A673 (cell line): ENCODE measurements around the gene PBX1. TPM values are rescaled to one million over a fixed set of nuclear protein-coding genes. Genes with fewer than 3 reads are reported as not detected.

Source experiments
- BruUV-seq: library from RNA; stranded (reverse); fragments of 400-500 nt; replicated peaks from 2 replicates; lab custom pipeline; 2021; lab: Mats Ljungman, UMichigan
- CTCF ChIA-PET: fragments of 300-600 bp; sonication (Branson Sonifier 250); formaldehyde crosslinking; loops from one replicate; lab custom pipeline; 2022; ENCODE audit warnings: antibody characterized with exemption; lab: Charles Lee
- POLR2A ChIA-PET: fragments of 300-600 bp; sonication (Branson Sonifier 250); formaldehyde crosslinking; loops from one replicate; lab custom pipeline; 2022; ENCODE audit warnings: antibody characterized with exemption; ENCODE audit not compliant: low non-redundant PET; lab: Charles Lee
- DNase-seq: peaks from one replicate; pipeline ENCODE4 v3.0.0-alpha.2; 2015; ENCODE audit warnings: low spot score
- H3K27ac ChIP-seq: fragments of 200-600 bp; sonication (generic); 2 replicates; pipeline ENCODE4 v1.5.1; 2016; ENCODE audit warnings: mixed run types, low read depth, mild to moderate bottlenecking, mixed read lengths, antibody characterized with exemption, low read length; ENCODE audit not compliant: poor library complexity, severe bottlenecking
- H3K27me3 ChIP-seq: fragments of 200-600 bp; sonication (generic); replicated peaks from 2 replicates; pipeline ENCODE4 v1.6.1; 2017; ENCODE audit warnings: mixed run types, low read depth, mild to moderate bottlenecking, mixed read lengths, antibody characterized with exemption, low read length; ENCODE audit not compliant: insufficient read depth, poor library complexity
- H3K36me3 ChIP-seq: fragments of 200-600 bp; sonication (generic); 2 replicates; pipeline ENCODE4 v1.6.1; 2016; ENCODE audit warnings: mixed run types, mild to moderate bottlenecking, mixed read lengths, antibody characterized with exemption, low read length; ENCODE audit not compliant: insufficient read depth, poor library complexity, severe bottlenecking
- H3K4me1 ChIP-seq: fragments of 200-600 bp; sonication (generic); 2 replicates; pipeline ENCODE4 v1.6.1; 2017; ENCODE audit warnings: mixed run types, mild to moderate bottlenecking, mixed read lengths, antibody characterized with exemption, low read length; ENCODE audit not compliant: insufficient read depth, poor library complexity, severe bottlenecking
- H3K4me3 ChIP-seq: fragments of 200-600 bp; sonication (generic); 2 replicates; pipeline ENCODE4 v1.5.1; 2016; ENCODE audit warnings: low read depth, mixed run types, mild to moderate bottlenecking, mixed read lengths, low read length; ENCODE audit not compliant: poor library complexity, severe bottlenecking
- H3K9me3 ChIP-seq: fragments of 200-600 bp; sonication (generic); 2 replicates; pipeline ENCODE4 v1.6.1; 2016; ENCODE audit warnings: mixed run types, low read depth, mild to moderate bottlenecking, mixed read lengths, antibody characterized with exemption, low read length; ENCODE audit not compliant: poor library complexity, severe bottlenecking
- EZH2 ChIP-seq: fragments of 200-600 bp; sonication (generic); IDR thresholded peaks from 2 replicates; pipeline ENCODE4 v1.6.1; 2017; ENCODE audit warnings: borderline replicate concordance, low read depth, mild to moderate bottlenecking, mixed read lengths, antibody characterized with exemption, low read length; ENCODE audit not compliant: poor library complexity, severe bottlenecking
- intact Hi-C: fragments of 100-400 bp; cut with micrococcal nuclease; formaldehyde crosslinking; loops from one replicate; pipeline ENCODE4 v1.10.0; 2022; ENCODE audit not compliant: unreplicated experiment
- total RNA-seq: library from RNA; stranded (reverse); gene quantifications from 2 replicates; pipeline ENCODE4 v1.2.3, GENCODE V29; 2021
- TF ChIP-seq, protein P1 (sequence below): fragments of 300-800, 200-600 bp; sonication (generic); conservative IDR thresholded peaks from 2 replicates; pipeline ENCODE4 v1.5.1; 2017; ENCODE audit warnings: low read depth, mild to moderate bottlenecking, antibody characterized with exemption, low read length, moderate library complexity, mixed read lengths

The PBX1 gene
- total RNA-seq, 1 experiment from 2014 or later = 51.5 TPM

DNA sequence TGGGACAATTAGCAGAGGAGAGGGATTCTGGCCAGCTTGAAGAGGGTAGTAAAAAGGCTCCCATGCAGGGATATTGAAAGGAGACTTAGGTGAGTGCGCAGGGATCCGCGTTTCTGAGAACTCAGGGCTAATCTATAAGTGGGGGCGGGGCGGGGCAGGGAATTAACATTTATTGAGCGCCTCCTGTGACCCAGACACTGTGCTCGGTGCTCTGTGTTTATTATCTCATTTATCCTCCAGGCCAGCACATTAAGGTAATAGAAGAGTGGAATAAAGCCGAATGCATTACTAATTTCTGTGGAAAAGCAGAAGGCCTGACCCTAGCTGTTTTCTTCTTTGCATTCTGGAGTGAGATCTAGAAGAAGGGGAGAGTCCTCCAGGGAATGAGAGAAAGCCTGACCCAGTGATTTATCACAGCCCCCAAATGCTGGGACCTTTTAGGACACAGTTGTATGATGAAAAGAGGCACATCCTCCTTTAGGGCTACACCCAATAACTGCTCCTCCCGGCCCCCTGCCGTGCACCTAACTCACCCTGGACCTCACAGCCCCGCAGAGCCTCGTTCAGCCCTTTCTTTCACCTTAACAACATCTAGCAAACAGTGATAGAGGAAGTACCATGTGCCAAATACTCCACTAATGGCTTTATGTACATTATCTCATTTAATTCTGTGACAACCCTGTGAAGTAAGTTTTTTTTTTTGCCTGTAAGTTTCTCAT is 317.6 kb downstream of the PBX1 start:
- CTCF ChIA-PET = no interaction called here
- TF ChIP-seq EZH2 = no peak
- TF ChIP-seq, protein P1, sequence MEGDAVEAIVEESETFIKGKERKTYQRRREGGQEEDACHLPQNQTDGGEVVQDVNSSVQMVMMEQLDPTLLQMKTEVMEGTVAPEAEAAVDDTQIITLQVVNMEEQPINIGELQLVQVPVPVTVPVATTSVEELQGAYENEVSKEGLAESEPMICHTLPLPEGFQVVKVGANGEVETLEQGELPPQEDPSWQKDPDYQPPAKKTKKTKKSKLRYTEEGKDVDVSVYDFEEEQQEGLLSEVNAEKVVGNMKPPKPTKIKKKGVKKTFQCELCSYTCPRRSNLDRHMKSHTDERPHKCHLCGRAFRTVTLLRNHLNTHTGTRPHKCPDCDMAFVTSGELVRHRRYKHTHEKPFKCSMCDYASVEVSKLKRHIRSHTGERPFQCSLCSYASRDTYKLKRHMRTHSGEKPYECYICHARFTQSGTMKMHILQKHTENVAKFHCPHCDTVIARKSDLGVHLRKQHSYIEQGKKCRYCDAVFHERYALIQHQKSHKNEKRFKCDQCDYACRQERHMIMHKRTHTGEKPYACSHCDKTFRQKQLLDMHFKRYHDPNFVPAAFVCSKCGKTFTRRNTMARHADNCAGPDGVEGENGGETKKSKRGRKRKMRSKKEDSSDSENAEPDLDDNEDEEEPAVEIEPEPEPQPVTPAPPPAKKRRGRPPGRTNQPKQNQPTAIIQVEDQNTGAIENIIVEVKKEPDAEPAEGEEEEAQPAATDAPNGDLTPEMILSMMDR = no peak
- intact Hi-C loops = no loop called here
- Histone ChIP-seq H3K27ac (no peak overlapping the region), H3K36me3 (no peaks in the 10 kb centered on the region), H3K4me1 (no peaks in the 10 kb centered on the region), H3K4me3 (no peak overlapping the region), H3K9me3 (no peaks in the 10 kb centered on the region), H3K27me3 (no peaks in the 10 kb centered on the region)
- no TSS peak for BruUV-seq
- DNase-seq = no peak
- POLR2A ChIA-PET = no interaction called here

DNA sequence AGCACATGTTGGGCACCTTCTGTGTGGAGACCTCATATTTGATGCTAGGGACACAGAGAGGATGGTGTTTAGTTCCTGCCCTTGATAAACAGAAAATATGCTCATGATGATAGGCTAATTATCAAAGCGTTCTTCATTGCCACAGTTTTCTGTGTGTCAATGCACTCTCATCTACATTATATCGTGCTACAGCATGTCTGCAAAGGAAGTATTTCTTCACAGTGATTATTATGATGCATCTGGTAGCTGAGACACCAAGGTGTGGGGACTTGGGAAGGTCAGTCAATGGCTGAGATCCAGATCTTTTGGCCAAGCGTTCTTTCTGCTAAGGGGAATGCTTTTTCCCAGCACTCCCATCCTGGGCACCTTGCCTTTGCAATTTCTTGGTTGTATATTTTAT is 321.2 kb downstream of the PBX1 start:
- no TSS peak for BruUV-seq
- POLR2A ChIA-PET = interaction anchor here (0.6 kb wide), 1 partner anchor 1887 kb away, joined by 8 read pairs; no protein-coding TSS in a partner anchor
- no peaks in the 10 kb centered on the region for H3K4me1 ChIP-seq
- H3K9me3 ChIP-seq = no peaks in the 10 kb centered on the region
- CTCF ChIA-PET = no interaction called here
- TF ChIP-seq EZH2 = no peak
- TF ChIP-seq, protein P1 = no peak
- H3K36me3 ChIP-seq = no peaks in the 10 kb centered on the region
- intact Hi-C loops = no loop called here
- H3K4me3 ChIP-seq = no peak overlapping the region
- H3K27ac ChIP-seq = no peak overlapping the region
- DNase-seq = no peak
- H3K27me3 ChIP-seq = no peaks in the 10 kb centered on the region

DNA sequence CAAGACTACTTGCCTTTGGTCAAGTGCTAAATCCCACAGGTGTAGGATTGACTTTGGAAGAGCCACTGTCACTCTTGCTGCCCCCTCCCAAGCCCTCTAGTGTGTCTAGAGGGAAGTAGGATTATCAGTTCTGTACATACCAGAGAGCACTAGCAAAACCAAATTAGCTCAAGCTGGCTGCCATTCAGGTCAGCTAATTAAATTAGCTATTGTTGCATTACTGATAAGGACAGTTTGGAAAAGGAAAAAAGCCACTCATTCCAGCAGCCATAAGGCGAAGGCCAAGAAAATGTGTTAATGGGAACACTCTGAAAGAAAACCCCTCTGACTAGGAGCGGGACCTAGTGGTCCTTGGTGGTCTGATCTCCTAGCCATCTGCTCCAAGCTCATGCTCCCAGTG is 321.7 kb downstream of the PBX1 start:
- POLR2A ChIA-PET = interaction anchor here (0.6 kb wide), 1 partner anchor 1888 kb away, joined by 8 read pairs; no protein-coding TSS in a partner anchor
- no peak for TF ChIP-seq EZH2
- TF ChIP-seq, protein P1 = no peak
- CTCF ChIA-PET = no interaction called here
- no TSS peak for BruUV-seq
- no peaks in the 10 kb centered on the region for H3K4me1 ChIP-seq
- H3K27me3 ChIP-seq = no peaks in the 10 kb centered on the region
- no peaks in the 10 kb centered on the region for H3K9me3 ChIP-seq
- DNase-seq = no peak
- H3K27ac ChIP-seq = no peak overlapping the region
- intact Hi-C loops = no loop called here
- no peaks in the 10 kb centered on the region for H3K36me3 ChIP-seq
- no peak overlapping the region for H3K4me3 ChIP-seq
